GM21717 (cell line): ENCODE measurements around the gene PDE4A.
"Not testable (repeated sequence)": the region's sequence is repeated elsewhere in the genome, so short reads cannot be mapped to it uniquely, and the experiment has no call there.

Source experiments
- ATAC-seq: cut with Tn5 transposase; IDR thresholded peaks from one replicate; pipeline ENCODE4 v1.9.1; 2021; ENCODE audit warnings: mild to moderate bottlenecking, moderate library complexity; ENCODE audit not compliant: unreplicated experiment

PDE4A gene

GRCh38 chr19:10424011-10424637, 3.8 kb downstream of the PDE4A start:
- no peak for ATAC-seq

GRCh38 chr19:10427169-10427568, 6.8 kb downstream of the PDE4A start:
- no peak for ATAC-seq

GRCh38 chr19:10428996-10429381, 8.7 kb downstream of the PDE4A start:
- ATAC-seq = no peak

- ATAC-seq = no peak
Measured at GRCh38 chr19:10430505-10431253, 10.3 kb downstream of the PDE4A start.

- no peak for ATAC-seq
Measured at GRCh38 chr19:10431254-10431942, 11.1 kb downstream of the PDE4A start.

GRCh38 chr19:10431943-10432735, 11.8 kb downstream of the PDE4A start:
- no peak for ATAC-seq

GRCh38 chr19:10432736-10433130, 12.4 kb downstream of the PDE4A start:
- no peak for ATAC-seq

GRCh38 chr19:10433131-10433536, 12.8 kb downstream of the PDE4A start:
- no peak for ATAC-seq

- ATAC-seq = no peak
Measured at GRCh38 chr19:10439588-10439987, 19.2 kb downstream of the PDE4A start.

- no peak for ATAC-seq
Measured at GRCh38 chr19:10442698-10443097, 22.4 kb downstream of the PDE4A start.

GRCh38 chr19:10449037-10449436, 28.7 kb downstream of the PDE4A start:
- ATAC-seq = no peak

- ATAC-seq = no peak
Measured at GRCh38 chr19:10450191-10450852, 30.0 kb downstream of the PDE4A start.

- ATAC-seq = no peak
Measured at GRCh38 chr19:10450853-10451609, 30.7 kb downstream of the PDE4A start.

GRCh38 chr19:10452726-10453618, 32.6 kb downstream of the PDE4A start:
- no peak for ATAC-seq

- ATAC-seq = no peak
Measured at GRCh38 chr19:10453852-10454251, 33.5 kb downstream of the PDE4A start.

- no peak for ATAC-seq
Measured at GRCh38 chr19:10454267-10454666, 33.9 kb downstream of the PDE4A start.

GRCh38 chr19:10458733-10459132, 38.4 kb downstream of the PDE4A start:
- not testable (repeated sequence) for ATAC-seq

GRCh38 chr19:10460714-10461046, 40.3 kb downstream of the PDE4A start:
- no peak for ATAC-seq
